ENCODE measurements around the gene PRKG1.

Gene PRKG1

GRCh38 chr10:51624013-51624412 lies 549.7 kb downstream of the PRKG1 start:
- Histone ChIP-seq H3K27ac (ENCODE audit: low read depth, low read length) (no peak overlapping the region), H3K9me3 (ENCODE audit: control insufficient read depth in 5 of 5, low read length in 5 of 5) (no peaks in the 10 kb centered on the region), H3K36me3 (ENCODE audit: control insufficient read depth in 5 of 5, insufficient read depth in 5 of 5, low read length in 5 of 5) (no peaks in the 10 kb centered on the region), H3K9ac (ENCODE audit: low read length in 5 of 5) (no peak overlapping the region), H3K4me3 (ENCODE audit: low read depth in 1 of 5, low read length in 5 of 5) (no peak overlapping the region), H3K4me1 (ENCODE audit: control insufficient read depth in 5 of 5, insufficient read depth in 5 of 5, low read length in 5 of 5) (no peaks in the 10 kb centered on the region), H3K27me3 (ENCODE audit: control insufficient read depth in 5 of 5, insufficient read depth in 4 of 5, low read length in 5 of 5) (no peaks in the 10 kb centered on the region)

- Histone ChIP-seq H3K4me1 (ENCODE audit: control insufficient read depth in 5 of 5, insufficient read depth in 5 of 5, low read length in 5 of 5) (no peaks in the 10 kb centered on the region), H3K9ac (ENCODE audit: low read length in 5 of 5) (no peak overlapping the region), H3K36me3 (ENCODE audit: control insufficient read depth in 5 of 5, insufficient read depth in 5 of 5, low read length in 5 of 5) (no peaks in the 10 kb centered on the region), H3K4me3 (ENCODE audit: low read depth in 1 of 5, low read length in 5 of 5) (no peak overlapping the region), H3K27ac (ENCODE audit: low read depth, low read length) (no peak overlapping the region), H3K27me3 (ENCODE audit: control insufficient read depth in 5 of 5, insufficient read depth in 4 of 5, low read length in 5 of 5) (no peaks in the 10 kb centered on the region), H3K9me3 (ENCODE audit: control insufficient read depth in 5 of 5, low read length in 5 of 5) (no peaks in the 10 kb centered on the region)
Measured at GRCh38 chr10:51629934-51630639, 555.8 kb downstream of the PRKG1 start.

GRCh38 chr10:51630640-51631005 lies 556.3 kb downstream of the PRKG1 start:
- H3K27ac ChIP-seq (ENCODE audit: low read depth, low read length) = no peak overlapping the region
- H3K4me3 ChIP-seq (ENCODE audit: low read depth in 1 of 5, low read length in 5 of 5) = no peak overlapping the region
- H3K9ac ChIP-seq (ENCODE audit: low read length in 5 of 5) = no peak overlapping the region
- H3K36me3 ChIP-seq (ENCODE audit: control insufficient read depth in 5 of 5, insufficient read depth in 5 of 5, low read length in 5 of 5) = no peaks in the 10 kb centered on the region
- H3K27me3 ChIP-seq (ENCODE audit: control insufficient read depth in 5 of 5, insufficient read depth in 4 of 5, low read length in 5 of 5) = no peaks in the 10 kb centered on the region
- H3K9me3 ChIP-seq (ENCODE audit: control insufficient read depth in 5 of 5, low read length in 5 of 5) = no peaks in the 10 kb centered on the region
- no peaks in the 10 kb centered on the region for H3K4me1 ChIP-seq (ENCODE audit: control insufficient read depth in 5 of 5, insufficient read depth in 5 of 5, low read length in 5 of 5)

GRCh38 chr10:51635436-51635835 lies 561.1 kb downstream of the PRKG1 start:
- no peak overlapping the region for H3K27ac ChIP-seq (ENCODE audit: low read depth, low read length)
- no peaks in the 10 kb centered on the region for H3K9me3 ChIP-seq (ENCODE audit: control insufficient read depth in 5 of 5, low read length in 5 of 5)
- no peaks in the 10 kb centered on the region for H3K36me3 ChIP-seq (ENCODE audit: control insufficient read depth in 5 of 5, insufficient read depth in 5 of 5, low read length in 5 of 5)
- no peaks in the 10 kb centered on the region for H3K27me3 ChIP-seq (ENCODE audit: control insufficient read depth in 5 of 5, insufficient read depth in 4 of 5, low read length in 5 of 5)
- H3K4me1 ChIP-seq (ENCODE audit: control insufficient read depth in 5 of 5, insufficient read depth in 5 of 5, low read length in 5 of 5) = no peaks in the 10 kb centered on the region
- no peak overlapping the region for H3K9ac ChIP-seq (ENCODE audit: low read length in 5 of 5)
- no peak overlapping the region for H3K4me3 ChIP-seq (ENCODE audit: low read depth in 1 of 5, low read length in 5 of 5)

- Histone ChIP-seq H3K4me1 (ENCODE audit: control insufficient read depth in 5 of 5, insufficient read depth in 5 of 5, low read length in 5 of 5) (no peaks in the 10 kb centered on the region), H3K9me3 (ENCODE audit: control insufficient read depth in 5 of 5, low read length in 5 of 5) (no peaks in the 10 kb centered on the region), H3K9ac (ENCODE audit: low read length in 5 of 5) (no peak overlapping the region), H3K27ac (ENCODE audit: low read depth, low read length) (no peak overlapping the region), H3K4me3 (ENCODE audit: low read depth in 1 of 5, low read length in 5 of 5) (no peak overlapping the region), H3K36me3 (ENCODE audit: control insufficient read depth in 5 of 5, insufficient read depth in 5 of 5, low read length in 5 of 5) (no peaks in the 10 kb centered on the region), H3K27me3 (ENCODE audit: control insufficient read depth in 5 of 5, insufficient read depth in 4 of 5, low read length in 5 of 5) (no peaks in the 10 kb centered on the region)
Measured at GRCh38 chr10:51638211-51638610, 563.9 kb downstream of the PRKG1 start.

- H3K27ac ChIP-seq (ENCODE audit: low read depth, low read length) = no peak overlapping the region
- no peaks in the 10 kb centered on the region for H3K36me3 ChIP-seq (ENCODE audit: control insufficient read depth in 5 of 5, insufficient read depth in 5 of 5, low read length in 5 of 5)
- no peaks in the 10 kb centered on the region for H3K4me1 ChIP-seq (ENCODE audit: control insufficient read depth in 5 of 5, insufficient read depth in 5 of 5, low read length in 5 of 5)
- H3K4me3 ChIP-seq (ENCODE audit: low read depth in 1 of 5, low read length in 5 of 5) = no peak overlapping the region
- no peaks in the 10 kb centered on the region for H3K27me3 ChIP-seq (ENCODE audit: control insufficient read depth in 5 of 5, insufficient read depth in 4 of 5, low read length in 5 of 5)
- H3K9ac ChIP-seq (ENCODE audit: low read length in 5 of 5) = no peak overlapping the region
- no peaks in the 10 kb centered on the region for H3K9me3 ChIP-seq (ENCODE audit: control insufficient read depth in 5 of 5, low read length in 5 of 5)
Measured at GRCh38 chr10:51638737-51639136, 564.5 kb downstream of the PRKG1 start.

- Histone ChIP-seq H3K4me3 (ENCODE audit: low read depth in 1 of 5, low read length in 5 of 5) (no peak overlapping the region), H3K4me1 (ENCODE audit: control insufficient read depth in 5 of 5, insufficient read depth in 5 of 5, low read length in 5 of 5) (no peaks in the 10 kb centered on the region), H3K27ac (ENCODE audit: low read depth, low read length) (no peak overlapping the region), H3K36me3 (ENCODE audit: control insufficient read depth in 5 of 5, insufficient read depth in 5 of 5, low read length in 5 of 5) (no peaks in the 10 kb centered on the region), H3K9ac (ENCODE audit: low read length in 5 of 5) (no peak overlapping the region), H3K27me3 (ENCODE audit: control insufficient read depth in 5 of 5, insufficient read depth in 4 of 5, low read length in 5 of 5) (no peaks in the 10 kb centered on the region), H3K9me3 (ENCODE audit: control insufficient read depth in 5 of 5, low read length in 5 of 5) (no peaks in the 10 kb centered on the region)
Measured at GRCh38 chr10:51640120-51640819, 566.0 kb downstream of the PRKG1 start.

GRCh38 chr10:51642581-51642980 lies 568.3 kb downstream of the PRKG1 start:
- Histone ChIP-seq H3K9ac (ENCODE audit: low read length in 5 of 5) (no peak overlapping the region), H3K36me3 (ENCODE audit: control insufficient read depth in 5 of 5, insufficient read depth in 5 of 5, low read length in 5 of 5) (no peaks in the 10 kb centered on the region), H3K4me3 (ENCODE audit: low read depth in 1 of 5, low read length in 5 of 5) (no peak overlapping the region), H3K27ac (ENCODE audit: low read depth, low read length) (no peak overlapping the region), H3K27me3 (ENCODE audit: control insufficient read depth in 5 of 5, insufficient read depth in 4 of 5, low read length in 5 of 5) (no peaks in the 10 kb centered on the region), H3K9me3 (ENCODE audit: control insufficient read depth in 5 of 5, low read length in 5 of 5) (no peaks in the 10 kb centered on the region), H3K4me1 (ENCODE audit: control insufficient read depth in 5 of 5, insufficient read depth in 5 of 5, low read length in 5 of 5) (no peaks in the 10 kb centered on the region)

- Histone ChIP-seq H3K9ac (ENCODE audit: low read length in 5 of 5) (no peak overlapping the region), H3K9me3 (ENCODE audit: control insufficient read depth in 5 of 5, low read length in 5 of 5) (no peaks in the 10 kb centered on the region), H3K27me3 (ENCODE audit: control insufficient read depth in 5 of 5, insufficient read depth in 4 of 5, low read length in 5 of 5) (no peaks in the 10 kb centered on the region), H3K27ac (ENCODE audit: low read depth, low read length) (no peak overlapping the region), H3K4me3 (ENCODE audit: low read depth in 1 of 5, low read length in 5 of 5) (no peak overlapping the region), H3K36me3 (ENCODE audit: control insufficient read depth in 5 of 5, insufficient read depth in 5 of 5, low read length in 5 of 5) (no peaks in the 10 kb centered on the region), H3K4me1 (ENCODE audit: control insufficient read depth in 5 of 5, insufficient read depth in 5 of 5, low read length in 5 of 5) (no peaks in the 10 kb centered on the region)
Measured at GRCh38 chr10:51643734-51644133, 569.4 kb downstream of the PRKG1 start.

- H3K9ac ChIP-seq (ENCODE audit: low read length in 5 of 5) = no peak overlapping the region
- H3K4me1 ChIP-seq (ENCODE audit: control insufficient read depth in 5 of 5, insufficient read depth in 5 of 5, low read length in 5 of 5) = no peaks in the 10 kb centered on the region
- no peaks in the 10 kb centered on the region for H3K9me3 ChIP-seq (ENCODE audit: control insufficient read depth in 5 of 5, low read length in 5 of 5)
- H3K4me3 ChIP-seq (ENCODE audit: low read depth in 1 of 5, low read length in 5 of 5) = no peak overlapping the region
- H3K27me3 ChIP-seq (ENCODE audit: control insufficient read depth in 5 of 5, insufficient read depth in 4 of 5, low read length in 5 of 5) = no peaks in the 10 kb centered on the region
- H3K36me3 ChIP-seq (ENCODE audit: control insufficient read depth in 5 of 5, insufficient read depth in 5 of 5, low read length in 5 of 5) = no peaks in the 10 kb centered on the region
- H3K27ac ChIP-seq (ENCODE audit: low read depth, low read length) = no peak overlapping the region
Measured at GRCh38 chr10:51649064-51649463, 574.8 kb downstream of the PRKG1 start.

Data from subcutaneous abdominal adipose tissue (tissue), 5 donors.